GM18517 (cell line): ENCODE results near the gene ADGRE1.
"Not testable (repeated sequence)": the region's sequence is repeated elsewhere in the genome, so short reads cannot be mapped to it uniquely, and the experiment has no call there.

Experiments
- ATAC-seq: cut with Tn5 transposase; IDR thresholded peaks from one replicate; pipeline ENCODE4 v1.9.1; 2021; ENCODE audit warnings: mild to moderate bottlenecking, moderate library complexity; ENCODE audit not compliant: unreplicated experiment

Gene ADGRE1, protein sequence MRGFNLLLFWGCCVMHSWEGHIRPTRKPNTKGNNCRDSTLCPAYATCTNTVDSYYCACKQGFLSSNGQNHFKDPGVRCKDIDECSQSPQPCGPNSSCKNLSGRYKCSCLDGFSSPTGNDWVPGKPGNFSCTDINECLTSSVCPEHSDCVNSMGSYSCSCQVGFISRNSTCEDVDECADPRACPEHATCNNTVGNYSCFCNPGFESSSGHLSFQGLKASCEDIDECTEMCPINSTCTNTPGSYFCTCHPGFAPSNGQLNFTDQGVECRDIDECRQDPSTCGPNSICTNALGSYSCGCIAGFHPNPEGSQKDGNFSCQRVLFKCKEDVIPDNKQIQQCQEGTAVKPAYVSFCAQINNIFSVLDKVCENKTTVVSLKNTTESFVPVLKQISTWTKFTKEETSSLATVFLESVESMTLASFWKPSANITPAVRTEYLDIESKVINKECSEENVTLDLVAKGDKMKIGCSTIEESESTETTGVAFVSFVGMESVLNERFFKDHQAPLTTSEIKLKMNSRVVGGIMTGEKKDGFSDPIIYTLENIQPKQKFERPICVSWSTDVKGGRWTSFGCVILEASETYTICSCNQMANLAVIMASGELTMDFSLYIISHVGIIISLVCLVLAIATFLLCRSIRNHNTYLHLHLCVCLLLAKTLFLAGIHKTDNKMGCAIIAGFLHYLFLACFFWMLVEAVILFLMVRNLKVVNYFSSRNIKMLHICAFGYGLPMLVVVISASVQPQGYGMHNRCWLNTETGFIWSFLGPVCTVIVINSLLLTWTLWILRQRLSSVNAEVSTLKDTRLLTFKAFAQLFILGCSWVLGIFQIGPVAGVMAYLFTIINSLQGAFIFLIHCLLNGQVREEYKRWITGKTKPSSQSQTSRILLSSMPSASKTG

DNA sequence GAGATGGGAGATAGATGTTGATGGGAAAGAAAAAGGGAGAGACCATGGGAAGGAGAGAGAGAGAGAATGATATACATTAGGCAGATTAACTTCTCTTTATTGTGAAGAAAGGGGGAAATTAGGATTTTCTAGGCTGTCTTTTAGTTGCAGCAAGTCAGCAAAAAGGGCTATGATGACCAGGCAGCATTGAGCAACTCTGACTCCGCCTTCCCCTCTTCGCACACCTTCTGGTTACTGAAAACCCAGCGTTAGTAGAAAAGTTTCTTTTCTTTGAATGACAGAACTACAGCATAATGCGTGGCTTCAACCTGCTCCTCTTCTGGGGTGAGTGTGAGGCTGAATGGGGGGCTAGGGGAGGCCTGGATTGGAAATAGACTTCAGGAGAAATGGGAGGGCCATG, at the start of gene ADGRE1:
ADGRE1 (plus strand) TSS at position 264 of the 400 bp plus-strand sequence; CDS start at position 294, 30 bp downstream.
- ATAC-seq = no peak

DNA sequence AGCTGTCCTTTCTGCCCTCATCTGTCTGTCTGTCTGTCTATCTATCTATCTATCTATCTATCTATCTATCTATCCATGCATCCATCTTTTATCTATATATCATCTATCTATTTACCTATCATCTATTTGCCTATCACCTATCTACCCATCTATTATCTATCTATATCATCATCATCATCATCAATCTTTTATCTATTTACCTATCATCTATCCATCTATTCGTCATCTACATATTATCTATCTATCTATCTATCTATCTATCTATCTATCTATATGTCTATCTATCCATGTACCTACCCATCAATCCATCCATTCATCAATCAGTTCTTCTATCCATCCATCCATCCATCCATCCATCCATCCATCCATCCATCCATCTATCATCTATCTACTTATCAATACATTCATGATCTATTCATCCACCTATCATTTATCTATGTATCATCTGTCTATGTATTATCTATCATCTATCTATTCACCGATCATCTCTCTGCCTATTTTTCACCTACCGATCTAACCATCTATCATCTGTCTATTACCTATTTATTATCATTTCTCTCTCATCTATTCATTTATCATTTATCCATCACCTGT, 49.2 kb upstream of the ADGRE1 start:
- no peak for ATAC-seq

DNA sequence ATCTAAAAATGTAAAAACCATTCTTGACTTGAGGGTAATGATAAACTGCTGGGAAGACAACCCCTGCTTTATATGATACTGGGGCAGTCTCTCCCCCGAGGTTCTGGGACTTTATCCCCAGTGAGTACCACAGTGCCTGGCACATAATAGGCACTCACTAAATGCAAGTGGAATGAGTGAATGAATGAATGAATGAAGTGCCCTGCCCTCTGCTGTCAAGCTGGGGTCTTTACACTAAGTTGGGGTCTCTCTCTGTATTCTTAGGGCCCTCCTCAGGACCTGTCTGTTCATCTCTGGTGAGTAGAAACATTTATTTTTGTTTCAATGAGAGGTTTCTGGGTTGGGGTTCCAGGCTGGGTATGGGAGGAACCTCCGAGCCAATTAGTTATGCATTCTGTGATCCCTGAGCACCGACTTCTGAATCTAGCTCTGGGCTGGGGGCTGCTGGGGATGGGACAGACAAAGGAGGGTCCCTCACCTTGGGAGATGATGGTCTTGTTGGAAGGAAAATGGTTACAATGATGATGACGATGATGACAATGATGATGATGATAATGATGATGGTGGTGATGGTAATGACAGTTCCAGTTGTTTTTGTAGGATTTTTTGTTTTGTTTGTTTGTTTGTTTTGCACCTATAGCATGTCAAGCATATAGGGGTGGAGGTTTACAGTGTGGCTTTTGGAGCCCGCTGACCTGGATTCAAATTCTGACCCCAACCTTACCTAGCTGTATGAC, 44.3 kb upstream of the ADGRE1 start:
- ATAC-seq = no peak

DNA sequence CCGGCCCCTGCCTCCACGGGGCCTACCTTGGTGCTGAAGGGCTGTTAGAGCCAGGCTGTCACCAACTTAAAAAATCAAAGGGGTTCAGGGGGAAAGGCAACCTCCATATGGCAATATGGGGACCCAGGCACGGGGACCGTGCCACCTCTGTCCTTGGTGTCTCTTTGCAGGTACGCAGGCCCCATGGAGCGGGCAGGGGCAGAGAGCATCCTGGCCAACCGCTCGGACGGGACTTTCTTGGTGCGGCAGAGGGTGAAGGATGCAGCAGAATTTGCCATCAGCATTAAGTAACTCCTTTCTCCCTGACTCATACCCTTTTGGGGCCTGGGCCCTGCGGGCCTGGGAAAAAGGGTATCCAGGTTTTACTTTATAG, 39.6 kb upstream of the ADGRE1 start:
- no peak for ATAC-seq

- no peak for ATAC-seq
Measured at GRCh38 chr19:6848986-6849385, 38.4 kb upstream of the ADGRE1 start.

DNA sequence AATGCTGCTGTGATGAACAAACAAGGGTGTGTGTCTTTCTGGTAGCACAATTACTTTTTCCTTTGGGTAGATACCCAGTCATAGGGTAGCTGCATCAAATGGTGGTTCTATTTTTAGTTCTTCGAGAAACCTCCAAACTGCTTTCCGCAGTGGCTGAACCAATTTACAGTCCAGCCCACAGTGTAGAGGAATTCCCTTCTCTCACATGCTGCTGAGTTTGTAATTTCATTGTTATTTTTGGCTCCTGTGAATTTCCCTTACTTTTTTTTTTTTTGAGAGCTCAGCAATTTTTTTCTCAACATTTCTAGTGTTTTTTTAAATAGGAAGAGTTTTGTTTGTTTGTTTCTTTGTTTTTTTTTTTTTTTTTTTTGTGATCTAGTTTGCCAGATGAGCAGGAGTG, 37.5 kb upstream of the ADGRE1 start:
- ATAC-seq = no peak

DNA sequence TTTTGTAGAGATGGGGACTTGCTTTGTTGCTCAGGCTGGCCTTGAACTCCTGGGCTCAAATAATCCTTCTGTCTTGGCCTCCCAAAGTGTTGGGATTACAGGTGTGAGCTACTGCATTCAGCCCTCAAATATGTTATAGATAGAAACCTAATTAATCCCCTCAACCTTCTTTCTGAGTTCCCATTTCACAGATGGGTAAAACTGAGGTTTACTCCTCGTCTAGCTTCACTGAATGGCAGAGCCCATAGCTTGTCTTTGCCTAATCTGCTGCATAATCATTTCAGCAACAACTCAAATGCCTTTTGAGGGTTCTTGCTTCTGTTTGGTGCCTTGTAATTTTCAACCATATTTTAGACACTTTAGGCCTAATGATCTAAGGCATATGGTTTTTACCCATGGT, 36.0 kb upstream of the ADGRE1 start:
- ATAC-seq = no peak

DNA sequence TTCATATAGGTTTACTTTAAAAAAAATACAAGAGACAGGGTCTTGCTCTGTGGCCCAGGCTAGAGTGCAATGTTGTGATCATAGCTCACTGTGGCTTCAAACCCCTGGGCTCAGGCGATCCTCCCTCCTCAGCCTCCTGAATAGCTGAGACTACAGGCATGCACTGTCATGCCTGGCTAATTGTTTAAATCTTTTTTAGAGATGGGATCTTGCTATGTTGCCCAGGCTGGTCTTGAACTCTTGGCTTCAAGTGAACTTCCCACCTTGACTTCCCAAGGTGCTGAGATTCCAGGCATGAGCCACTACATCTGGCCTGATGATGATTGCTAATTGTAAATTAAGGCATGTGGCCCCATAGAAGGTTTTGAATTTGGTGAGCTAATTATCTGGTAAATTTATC, 35.4 kb upstream of the ADGRE1 start:
- ATAC-seq = no peak

GRCh38 chr19:6853868-6854267, 33.5 kb upstream of the ADGRE1 start:
- no peak for ATAC-seq

DNA sequence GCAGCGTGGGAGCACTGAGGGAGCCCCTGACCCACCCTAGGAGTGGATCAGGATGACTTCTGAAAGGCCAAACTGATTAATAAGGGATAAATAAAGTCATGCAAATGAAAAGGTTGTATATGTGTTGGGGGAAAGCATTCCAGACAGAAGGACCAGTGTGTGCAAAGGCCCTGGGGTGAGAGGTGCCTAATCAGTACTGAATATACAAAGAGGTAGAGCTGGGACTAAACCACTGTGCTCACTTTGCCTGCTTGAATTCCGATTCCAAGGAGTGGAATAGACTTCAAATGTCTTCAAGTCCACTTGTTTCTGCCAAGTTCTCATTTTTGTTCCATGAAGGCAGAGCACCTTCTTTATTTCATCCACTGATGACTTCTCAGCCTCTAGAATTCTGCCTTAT, 32.6 kb upstream of the ADGRE1 start:
- ATAC-seq = no peak

GRCh38 chr19:6856749-6857372, 30.5 kb upstream of the ADGRE1 start:
- no peak for ATAC-seq

DNA sequence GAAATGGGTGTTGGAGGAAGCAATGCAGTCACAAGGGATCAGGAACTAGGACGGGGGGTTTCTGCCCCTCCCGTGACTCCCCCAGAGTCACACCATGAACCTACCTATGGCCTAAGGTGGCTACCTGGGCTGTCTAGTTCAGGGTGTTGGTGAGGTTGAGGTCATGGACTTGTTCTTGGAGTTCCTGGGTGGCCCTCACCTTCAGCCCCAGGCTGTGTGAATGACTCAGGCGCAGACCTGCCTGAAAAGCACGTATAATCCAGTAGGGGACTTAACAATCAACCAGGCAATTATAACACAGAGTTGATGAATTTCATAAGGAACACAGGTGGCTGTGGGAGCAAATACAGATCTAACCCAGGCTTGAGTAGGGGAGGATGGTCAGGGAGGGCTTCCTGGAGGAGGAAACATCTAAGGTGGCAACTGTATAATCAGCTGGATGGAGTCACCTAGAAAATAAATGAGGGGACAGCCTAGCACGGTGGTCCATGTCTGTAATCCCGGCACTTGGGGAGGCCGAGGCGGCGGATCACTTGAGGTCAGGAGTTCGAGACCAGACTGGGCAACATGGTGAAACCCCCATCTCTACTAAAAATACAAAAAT, 25.6 kb upstream of the ADGRE1 start:
- ATAC-seq = no peak

DNA sequence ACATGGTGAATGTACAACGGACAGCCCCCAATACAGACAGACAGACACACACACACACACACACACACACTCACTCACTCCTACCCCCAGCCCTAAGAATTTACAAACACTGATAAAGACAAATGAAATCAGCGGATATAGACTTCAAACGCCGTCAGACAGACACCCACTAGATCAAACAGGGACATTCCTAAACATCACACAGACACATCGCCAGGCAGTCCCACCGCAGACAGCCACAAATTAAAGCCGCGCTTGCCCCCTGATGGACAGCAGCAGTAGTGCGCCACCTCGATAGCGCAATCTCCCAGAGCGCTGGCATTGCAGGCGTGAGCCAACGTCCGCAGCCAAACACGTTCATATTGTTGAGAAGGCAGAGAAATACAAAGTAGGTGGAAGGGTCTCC, 24.7 kb upstream of the ADGRE1 start:
- peak; percentile 72 for ATAC-seq

DNA sequence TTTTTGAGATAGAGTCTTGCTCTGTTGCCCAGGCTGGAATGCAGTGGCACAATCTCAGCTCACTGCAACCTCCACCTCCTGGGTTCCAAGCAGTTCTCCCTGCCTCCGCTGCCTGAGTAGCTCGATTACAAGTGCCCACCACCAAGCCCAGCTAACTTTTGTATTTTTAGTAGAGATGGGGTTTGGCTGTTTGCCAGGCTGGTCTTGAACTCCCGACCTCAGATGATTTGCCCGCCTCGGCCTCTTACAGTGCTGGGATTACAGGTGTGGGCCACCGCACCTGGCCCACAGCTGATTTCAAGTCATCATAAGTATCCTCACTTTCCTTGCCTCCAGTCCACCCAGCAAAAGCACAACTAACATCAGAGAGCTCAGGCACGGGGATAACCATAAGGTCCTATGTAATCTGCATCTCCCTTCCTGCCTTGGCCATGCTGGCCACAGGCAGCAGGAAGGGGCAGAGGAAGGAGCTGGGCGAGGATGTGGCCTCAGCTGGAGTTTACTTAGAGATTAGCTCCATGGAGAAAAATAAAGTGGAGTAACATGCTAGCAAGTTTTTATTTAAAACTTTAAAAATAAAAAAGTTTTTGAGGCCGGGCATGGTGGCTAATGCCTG, 22.9 kb upstream of the ADGRE1 start:
- no peak for ATAC-seq

DNA sequence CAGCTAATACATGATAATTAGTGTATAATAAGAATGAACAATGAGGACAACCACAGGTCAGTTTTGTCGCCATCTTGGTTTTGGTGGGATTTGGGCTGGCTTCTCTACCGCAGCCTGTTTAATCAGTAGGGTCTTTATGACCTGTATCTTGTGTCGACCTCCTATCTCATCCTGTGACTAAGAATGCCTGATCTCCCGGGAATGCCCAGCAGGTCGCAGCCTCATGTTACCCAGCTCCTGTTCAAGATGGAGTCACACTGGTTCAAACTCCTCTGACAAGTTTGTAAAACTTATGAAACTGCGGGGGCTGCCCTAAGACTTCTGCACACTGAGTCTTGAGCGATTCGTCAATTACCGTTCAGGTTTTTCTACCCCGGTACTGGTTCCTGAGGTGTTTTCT, 21.5 kb upstream of the ADGRE1 start:
- ATAC-seq = no peak

GRCh38 chr19:6866741-6867151, 20.6 kb upstream of the ADGRE1 start:
- no peak for ATAC-seq

- no peak for ATAC-seq
Measured at GRCh38 chr19:6868351-6868750, 19.0 kb upstream of the ADGRE1 start.

GRCh38 chr19:6869151-6869882, 18.1 kb upstream of the ADGRE1 start:
- not testable (repeated sequence) for ATAC-seq
